Inflammatory macrophage treated with lipopolysaccharide for 1 hour (primary cell): Measurements from ENCODE around the gene GNAO1.

Source experiments
- DNase-seq, 2 donors: peaks; one replicate each; pipeline ENCODE4 v3.0.0-alpha.2; 2020 to 2022

Gene GNAO1

GRCh38 chr16:56317998-56318826 is 126.9 kb downstream of the GNAO1 start:
- peak; percentile 52 to 89 for DNase-seq

- no peak for DNase-seq
Measured at GRCh38 chr16:56318827-56319140, 127.5 kb downstream of the GNAO1 start.

DNA sequence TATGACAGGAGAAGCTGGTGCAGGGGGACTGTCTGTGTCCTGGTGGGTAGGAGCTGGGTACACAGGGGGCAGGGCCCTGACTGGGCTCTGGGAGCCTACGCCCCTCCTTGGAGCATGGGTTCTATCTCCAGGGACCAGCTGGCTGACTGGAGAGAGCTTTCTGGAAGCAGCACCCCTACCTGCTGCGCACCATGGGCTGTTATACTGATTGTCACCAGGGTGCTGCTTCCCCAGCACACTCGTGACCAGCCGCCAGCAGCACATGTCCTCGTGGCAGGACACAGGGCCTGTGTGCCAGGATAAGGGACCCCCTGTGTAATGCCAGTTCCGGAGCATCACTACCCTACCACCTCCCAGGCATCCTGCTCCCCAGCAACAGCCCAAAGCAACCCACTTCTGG is 128.1 kb downstream of the GNAO1 start:
- DNase-seq: no peak

- DNase-seq: no peak
Measured at GRCh38 chr16:56320056-56320455, 128.8 kb downstream of the GNAO1 start.

DNA sequence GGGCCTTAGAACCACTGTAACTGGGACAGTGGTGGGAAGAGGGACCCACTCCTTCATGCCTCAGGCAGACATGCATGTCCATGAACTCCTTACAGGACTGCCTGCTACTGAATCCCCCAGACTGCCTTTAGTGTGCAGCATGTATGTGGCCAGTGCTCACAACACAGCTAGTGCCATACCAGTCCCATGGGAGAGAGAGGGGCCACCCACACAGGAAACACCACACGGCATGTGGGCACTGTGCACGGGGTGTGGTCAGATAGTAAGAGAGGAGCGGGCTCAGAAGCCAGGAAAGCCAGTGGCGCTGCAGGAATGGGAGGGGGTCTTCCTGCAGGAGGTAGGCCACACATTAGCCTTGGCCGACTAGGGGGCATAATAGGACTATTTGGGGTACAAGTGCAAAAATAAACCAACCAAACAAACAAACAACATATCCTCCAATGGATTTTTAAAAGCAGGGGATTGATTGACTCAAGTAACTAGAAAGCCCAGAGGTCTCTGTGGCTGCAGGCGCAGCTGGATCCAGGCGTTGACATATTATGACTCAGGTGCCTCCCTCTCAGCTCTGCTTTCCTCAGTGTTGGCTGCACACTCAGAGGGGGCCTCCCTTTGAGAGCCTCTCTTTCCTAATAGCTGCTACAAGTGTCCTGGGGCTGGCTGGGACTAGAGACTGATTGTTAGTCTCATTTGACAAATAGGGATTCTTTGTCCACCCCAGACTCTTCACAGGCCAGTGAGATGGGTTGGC is 129.7 kb downstream of the GNAO1 start:
- DNase-seq: no peak

DNA sequence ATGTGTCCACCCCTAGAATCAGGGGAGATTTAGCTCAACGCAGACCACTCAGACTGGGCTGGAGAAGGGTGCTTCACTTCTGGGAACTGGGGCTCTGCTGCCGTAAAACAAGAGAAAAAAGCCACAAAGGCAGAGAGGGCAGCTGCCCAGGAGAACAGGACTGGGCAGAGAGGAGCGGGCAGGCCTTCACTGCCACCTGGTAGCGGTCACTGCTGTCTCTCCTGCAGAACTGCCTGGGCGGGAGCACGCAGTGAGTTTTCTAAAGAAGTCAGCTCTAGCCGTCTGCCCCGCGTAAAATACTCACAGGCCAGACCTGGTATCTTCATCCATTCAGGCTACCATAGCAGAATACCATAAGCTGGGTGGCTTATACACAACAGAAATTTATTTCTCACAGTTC is 130.3 kb downstream of the GNAO1 start:
- DNase-seq: no peak

DNA sequence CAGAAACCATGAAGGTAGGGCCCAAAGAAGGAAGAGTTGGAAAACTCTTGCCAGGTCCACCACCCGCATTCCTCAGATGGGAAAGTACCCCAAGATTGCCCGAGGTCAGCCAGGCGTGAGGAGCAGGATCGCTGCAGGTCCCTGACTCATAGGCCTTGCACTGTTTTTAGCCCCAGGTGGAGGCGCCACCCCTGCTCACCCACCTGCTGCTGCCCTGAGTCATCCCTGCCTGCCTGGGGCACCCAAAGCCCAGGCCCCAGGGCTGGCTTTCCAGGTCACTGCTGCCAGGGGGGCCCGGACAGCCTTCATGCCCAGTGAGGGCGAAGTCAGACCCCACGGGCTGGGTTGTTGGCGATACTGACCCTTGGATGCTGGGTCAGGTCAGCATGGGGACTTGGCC is 133.1 kb downstream of the GNAO1 start:
- no peak for DNase-seq

DNA sequence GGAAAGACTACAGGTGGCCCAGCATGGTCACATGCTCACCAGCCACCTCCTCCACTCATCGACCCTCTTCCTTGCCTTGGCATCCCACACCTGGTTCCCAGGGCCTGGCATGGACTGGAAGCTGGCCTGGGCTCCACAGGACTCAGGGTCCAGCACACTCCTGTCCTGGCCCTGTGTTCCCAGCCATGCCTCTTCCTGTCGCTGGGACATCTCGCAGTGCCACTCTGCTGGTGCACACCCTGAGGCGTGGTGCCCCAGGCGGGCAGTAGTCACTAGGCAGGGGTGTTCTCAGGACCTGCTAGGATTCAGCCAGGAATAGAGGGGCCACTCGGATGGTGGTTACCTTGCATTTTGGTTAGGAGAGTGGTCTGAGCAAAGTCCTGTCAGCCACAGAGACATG is 134.7 kb downstream of the GNAO1 start:
- DNase-seq: no peak

DNA sequence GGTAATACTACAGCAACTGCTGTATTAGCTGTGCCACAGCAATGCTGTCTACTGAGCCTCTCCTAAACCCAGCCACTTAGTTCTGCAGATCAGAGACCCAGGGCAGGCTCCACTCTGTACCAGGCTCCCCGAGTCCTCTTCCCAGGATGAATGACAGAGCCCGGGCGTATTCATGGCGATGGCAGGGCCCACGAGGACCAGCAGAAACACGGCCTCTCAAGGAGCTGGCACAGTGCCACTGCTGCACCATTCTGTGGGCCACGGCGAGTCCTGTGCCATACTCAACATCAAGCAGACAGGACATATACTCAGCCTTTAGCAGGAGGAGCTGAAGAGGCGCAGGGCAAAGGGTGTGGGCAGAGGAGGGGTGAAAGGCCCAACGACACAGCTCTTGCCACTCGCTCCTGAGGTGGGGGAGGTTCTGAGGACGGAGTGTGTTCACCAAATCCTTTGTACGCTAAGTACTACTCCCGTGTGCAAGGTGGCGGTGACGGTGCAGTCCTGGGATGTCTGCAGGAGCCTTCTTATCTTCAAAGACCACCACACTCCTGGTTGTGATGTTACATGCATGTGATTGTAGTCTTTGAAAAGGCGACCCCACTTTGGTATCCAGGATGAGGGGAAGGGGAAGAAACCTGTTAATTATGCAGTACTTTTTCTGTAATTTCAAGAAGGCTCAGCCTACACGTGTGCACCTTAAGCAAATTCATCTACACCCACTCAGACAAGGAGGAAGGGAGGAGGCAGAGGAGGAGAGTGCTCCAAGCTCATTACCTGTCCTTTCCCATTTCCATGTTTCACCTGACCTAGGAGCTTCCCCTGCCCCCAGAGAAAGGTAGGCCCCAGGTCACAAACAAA is 136.0 kb downstream of the GNAO1 start:
- no peak for DNase-seq

- no peak for DNase-seq
Measured at GRCh38 chr16:56327929-56328258, 136.6 kb downstream of the GNAO1 start.

GRCh38 chr16:56328276-56329022 is 137.2 kb downstream of the GNAO1 start:
- no peak for DNase-seq

DNA sequence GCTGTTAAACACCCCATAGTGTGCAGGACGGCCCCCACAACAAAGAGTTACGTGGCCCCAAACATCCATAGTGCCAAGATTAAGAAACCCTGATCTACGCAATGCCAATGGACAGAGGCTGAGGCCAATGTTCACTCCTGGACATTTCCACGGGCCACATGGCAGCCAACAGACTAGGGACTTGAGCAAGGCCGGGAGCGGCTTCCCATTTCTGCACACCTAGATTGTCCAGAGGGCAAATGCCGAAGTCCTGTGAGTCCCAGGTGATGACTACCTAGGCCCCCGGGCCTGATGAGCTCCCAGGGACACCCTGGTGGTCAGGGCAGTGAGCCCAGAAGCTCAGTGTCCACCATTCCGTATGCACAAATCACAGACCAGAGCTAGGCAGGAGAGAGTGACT is 138.6 kb downstream of the GNAO1 start:
- DNase-seq: no peak

- no peak for DNase-seq
Measured at GRCh38 chr16:56330476-56330875, 139.2 kb downstream of the GNAO1 start.

GRCh38 chr16:56331399-56331798 is 140.1 kb downstream of the GNAO1 start:
- no peak for DNase-seq

DNA sequence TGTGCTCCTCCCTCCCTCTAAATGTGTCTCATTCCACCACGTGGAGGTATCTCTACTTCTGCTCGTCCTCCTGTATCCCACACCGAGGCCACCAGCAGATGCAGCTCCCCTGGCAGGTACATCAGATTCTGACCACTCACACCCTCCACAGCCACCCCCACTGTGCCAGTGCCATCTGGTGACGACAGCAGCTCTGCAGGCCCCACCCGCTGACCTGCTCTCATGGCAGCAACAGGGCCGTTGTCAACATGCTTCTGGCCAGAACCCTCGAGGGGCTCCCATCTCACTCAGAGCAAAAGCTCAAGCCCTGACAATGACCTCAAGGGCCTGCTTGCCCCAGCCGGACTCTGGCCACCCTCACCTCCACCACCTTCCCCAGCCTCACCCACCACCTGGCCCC is 140.6 kb downstream of the GNAO1 start:
- DNase-seq: no peak

DNA sequence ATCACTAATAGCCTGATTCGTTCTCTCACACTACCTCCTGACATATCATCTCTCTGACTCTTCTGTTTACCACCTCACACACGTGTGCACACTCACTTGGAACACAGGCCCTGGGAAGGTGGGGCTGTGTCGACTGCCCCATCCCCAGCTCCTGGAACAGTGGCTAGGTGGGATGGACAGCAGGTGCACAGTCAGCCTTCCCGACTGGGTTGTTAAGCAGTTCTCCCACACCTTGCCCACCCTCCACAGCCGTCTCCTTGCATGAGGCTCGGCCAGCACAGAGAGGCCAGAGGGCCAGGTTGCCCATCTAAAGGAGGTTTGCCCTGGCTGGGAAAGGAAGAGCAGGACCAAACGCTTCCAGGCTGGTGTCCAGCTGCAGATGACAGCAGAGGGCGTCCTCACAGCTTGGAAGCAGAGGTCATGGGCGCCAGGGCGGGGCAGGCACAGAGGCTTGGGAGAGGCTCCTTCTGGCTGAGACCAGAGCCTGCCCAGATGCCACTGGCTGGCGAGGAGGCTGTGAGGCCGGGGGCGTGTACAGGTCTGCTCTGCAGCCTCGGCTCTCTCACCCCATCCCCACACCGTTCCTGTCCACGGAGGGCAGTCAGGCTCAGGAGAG is 141.3 kb downstream of the GNAO1 start:
- no peak for DNase-seq

- DNase-seq: no peak
Measured at GRCh38 chr16:56334761-56335160, 143.5 kb downstream of the GNAO1 start.

- DNase-seq: no peak
Measured at GRCh38 chr16:56336071-56336688, 144.9 kb downstream of the GNAO1 start.

DNA sequence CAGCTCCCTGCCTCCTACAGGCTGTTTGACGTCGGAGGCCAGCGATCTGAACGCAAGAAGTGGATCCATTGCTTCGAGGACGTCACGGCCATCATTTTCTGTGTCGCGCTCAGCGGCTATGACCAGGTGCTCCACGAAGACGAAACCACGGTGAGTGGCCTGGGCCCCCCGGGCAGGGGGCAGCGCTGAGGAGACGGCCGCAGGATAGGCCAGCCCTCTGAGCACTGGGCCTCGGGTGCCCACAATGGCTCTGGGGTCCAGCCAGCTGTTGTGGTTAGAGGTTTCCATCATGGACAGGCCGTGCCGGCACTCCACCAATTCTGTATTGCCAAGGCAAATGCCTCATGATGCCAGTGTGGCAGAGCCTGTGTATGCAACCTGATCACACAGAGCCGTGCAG is 145.4 kb downstream of the GNAO1 start:
- DNase-seq: no peak

DNA sequence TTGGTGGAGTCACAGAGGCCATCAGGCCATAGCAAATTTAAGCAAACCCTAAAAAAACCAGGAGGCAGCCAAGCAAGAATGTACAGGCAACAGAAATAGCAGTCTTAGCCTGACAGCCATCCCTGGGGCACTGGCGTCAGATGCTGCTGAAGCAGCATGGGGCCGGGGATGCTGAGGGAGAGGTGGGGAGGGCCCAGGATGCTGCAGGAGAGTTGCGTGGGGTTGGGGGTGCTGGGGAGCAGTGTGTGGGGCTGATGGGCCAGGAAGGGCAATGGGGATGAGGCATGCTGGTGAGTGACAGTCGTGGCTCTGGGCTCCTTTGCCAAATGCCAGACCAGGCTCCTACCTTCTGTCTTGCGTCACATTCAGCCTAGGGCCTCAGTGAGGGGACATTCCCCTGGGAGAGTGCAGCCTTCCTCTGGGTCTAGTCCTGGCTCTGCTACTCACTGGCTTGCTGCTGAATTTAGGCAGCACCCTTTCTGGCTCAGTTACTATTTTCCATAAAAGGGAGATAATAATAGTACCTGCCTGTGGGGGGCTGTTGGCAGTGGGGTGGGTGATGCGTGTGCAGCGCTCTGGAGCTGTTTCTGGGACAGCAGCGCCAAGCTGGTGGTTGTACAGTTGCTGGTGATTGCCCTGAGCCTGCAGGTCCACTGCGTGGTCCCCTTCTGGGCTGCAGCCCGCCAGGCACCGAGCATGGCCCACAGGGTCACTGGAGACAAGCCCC is 146.0 kb downstream of the GNAO1 start:
- no peak for DNase-seq

GRCh38 chr16:56337858-56338325 is 146.6 kb downstream of the GNAO1 start:
- DNase-seq: no peak
